ENCODE results near the gene TYMP.

The TYMP gene

DNA sequence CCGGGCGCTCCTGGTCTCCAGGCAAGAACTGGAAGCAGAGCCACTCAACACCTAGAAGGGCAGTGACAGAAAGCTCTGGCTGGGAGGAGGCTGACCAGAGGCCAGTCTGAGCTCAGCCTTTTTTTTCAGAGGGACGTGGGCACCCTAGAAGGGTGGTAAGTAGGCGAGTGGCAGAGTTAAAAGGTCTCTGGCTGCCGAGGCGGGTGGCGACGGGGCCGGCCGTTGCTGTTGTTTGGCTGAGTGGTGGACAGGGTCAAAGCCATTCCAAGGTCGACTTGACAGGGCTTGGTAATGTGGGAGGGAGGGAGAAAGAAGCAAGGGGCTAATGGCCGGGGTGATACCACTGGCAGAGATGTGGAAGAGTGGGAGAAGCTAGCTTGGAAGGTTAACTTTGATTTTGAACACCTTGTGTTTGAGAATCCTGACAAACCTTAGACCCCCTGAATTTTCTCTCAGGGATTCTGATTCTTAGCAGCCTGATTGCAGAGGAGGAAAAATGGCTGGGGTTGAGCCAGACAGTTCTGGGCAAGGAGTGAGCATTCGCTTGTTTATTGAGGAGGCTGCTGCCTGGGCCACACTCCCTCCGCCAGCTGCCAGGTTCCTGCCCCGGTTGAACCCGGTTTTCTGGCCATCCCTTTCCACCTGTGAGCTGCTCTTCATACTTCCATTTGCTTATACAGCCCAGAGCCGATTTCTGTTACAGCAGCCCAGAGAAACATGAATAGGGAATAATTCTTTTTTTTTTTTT is 33.8 kb upstream of the TYMP start:
- no peak for DNase-seq (ENCODE audit: low read depth in 2 of 3, low spot score in 1 of 3)

DNA sequence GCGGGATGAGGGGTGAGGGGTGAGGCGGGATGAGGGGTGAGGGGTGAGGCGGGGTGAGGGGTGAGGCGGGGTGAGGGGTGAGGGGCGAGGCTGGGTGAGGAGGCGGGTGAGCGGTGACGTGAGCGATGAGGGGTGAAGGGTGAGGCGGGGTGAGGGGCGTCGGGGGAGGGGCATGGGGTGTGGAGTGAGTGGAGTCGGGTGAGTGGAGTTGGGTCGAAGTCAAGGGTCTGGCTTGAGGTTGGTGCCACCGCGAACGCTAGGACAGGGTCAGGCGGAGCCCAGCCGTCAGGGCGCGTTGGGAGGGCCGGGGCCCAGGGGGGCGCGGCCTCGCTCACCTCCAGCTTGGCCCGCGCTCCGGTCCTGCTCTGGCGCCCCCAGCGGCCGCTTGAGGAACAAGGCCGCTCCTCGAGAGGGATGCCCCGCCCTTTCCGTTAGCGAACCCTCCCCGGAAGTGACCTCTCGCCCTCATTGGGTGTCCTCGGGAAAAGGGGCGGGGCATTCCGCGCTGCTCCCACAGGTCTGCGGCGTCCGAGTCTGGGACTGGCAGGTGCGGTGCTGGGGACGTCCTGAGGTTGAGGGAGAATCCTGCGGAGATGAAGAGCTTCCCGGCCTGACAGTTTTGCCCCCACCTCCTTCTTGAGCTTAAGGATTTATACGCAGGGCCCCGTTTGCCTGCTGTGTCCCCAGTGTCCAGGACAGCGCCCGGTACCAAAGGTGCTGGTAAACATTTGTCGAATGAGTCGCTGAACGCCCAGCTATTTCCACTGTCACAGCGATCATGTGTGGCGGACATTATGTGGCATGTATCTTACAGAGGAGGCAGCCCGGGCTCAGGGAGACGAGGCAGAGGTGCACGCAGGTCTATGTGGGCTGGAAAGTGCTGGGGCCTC is 33.0 kb upstream of the TYMP start, which contains the start of gene SYCE3:
Gene SYCE3, minus strand, starts transcription at position 397 of the 890 bp plus-strand sequence. CDS start 6,514 bp downstream, outside the sequence.
- DNase-seq (ENCODE audit: low read depth in 2 of 3, low spot score in 1 of 3), result peak; percentile 96 to 98 (median 98)

DNA sequence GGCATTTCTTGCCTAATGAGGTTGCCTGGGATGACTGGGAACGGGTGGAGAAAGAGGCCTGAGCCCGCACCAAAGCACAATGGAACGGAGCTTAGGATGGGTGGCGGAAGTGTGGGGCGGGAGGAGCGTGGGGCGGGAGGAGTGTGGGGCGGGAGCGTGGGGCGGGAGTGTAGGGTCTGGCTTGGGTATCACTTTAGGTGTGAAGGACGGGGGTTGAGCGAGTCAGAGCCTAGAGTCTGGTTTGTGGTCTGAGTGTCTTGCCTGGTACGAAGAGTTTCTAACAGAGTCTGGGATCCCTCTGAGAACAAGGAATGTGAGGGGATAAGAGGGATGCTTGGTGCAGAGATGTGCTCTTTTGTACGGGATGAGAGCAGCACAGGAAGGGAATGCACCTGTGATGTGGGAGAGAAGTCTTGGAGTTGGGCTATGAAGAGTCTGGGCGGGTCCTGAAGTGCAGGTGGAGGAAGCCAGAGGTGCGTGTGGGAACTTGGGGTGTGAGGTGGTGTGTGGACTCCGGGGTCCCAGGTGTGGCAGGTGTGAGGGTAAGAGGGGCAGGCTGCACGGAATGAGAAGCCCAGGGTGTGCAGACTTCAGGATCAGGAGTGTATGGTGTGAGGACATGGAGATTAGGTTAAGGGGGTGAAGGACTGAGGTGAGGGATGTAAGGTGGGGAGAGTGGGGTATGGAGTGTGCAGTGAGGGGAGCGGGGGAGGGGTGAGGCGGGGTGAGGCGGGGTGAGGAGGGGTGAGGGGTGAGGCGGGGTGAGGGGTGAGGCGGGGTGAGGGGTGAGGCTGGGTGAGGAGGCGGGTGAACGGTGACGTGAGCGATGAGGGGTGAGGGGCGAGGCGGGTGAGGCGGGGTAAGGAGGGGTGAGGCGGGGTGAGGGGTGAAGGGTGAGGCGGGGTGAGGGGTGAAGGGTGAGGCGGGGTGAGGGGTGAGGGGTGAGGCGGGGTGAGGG is 31.9 kb upstream of the TYMP start:
- no peak for DNase-seq (ENCODE audit: low read depth in 2 of 3, low spot score in 1 of 3)

DNA sequence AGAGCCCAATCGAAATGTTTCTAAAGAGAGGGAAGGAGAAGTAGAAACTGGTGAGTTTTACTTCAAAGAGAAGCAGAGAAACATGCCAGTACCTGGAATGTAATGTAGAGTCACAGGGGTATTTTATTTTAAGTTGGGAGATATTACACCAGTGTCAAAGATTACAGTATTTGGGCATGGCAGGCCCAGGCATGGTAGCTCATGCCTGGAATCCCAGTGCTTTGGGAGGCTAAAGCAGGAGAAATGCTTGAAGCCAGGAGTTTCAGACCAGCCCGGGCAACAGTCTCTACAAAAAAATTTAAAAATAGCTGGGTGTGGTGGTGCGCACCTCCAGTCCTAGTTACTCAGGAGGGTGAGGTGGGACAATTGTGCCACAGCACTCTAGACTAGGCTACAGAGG is 30.2 kb upstream of the TYMP start:
- no peak for DNase-seq (ENCODE audit: low read depth in 2 of 3, low spot score in 1 of 3)

DNA sequence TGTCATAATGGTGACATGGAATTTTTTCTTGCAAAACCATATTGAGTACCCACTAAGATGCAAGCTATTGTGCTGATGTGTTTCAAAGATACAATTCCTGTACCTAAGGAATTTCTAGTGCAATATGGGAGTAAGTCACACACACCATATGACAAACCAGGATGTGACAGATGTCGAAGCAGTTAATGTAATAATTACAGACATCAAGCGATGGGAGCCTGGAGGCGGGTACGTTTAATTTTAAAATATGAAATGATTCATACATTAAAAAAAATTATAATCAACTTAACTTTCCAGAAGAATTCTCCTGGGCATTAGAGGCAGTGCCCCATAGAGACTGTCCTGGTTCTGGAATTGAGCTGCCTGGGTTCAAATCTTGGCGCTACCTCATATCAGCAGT is 26.9 kb upstream of the TYMP start:
- DNase-seq (ENCODE audit: low read depth in 2 of 3, low spot score in 1 of 3), result no peak

DNA sequence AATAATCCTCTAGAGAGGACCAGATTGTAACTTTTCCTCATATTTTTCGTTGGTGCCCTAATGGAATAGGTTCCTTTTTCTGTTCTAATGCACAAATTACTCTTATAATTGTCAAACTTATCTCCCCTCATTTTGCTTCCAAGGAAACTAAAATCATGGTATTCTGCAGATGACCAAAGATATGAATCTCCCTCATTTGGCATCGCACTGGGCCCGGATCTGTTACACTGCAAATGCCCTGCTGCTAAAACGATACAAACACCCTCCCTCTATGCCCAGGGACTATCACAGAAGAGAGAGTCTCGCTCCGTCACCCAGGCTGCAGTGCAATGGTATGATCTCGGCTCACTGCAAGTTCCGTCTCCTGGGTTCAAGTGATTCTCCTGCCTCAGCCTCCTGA is 23.5 kb upstream of the TYMP start:
- no peak for DNase-seq (ENCODE audit: low read depth in 2 of 3, low spot score in 1 of 3)

DNA sequence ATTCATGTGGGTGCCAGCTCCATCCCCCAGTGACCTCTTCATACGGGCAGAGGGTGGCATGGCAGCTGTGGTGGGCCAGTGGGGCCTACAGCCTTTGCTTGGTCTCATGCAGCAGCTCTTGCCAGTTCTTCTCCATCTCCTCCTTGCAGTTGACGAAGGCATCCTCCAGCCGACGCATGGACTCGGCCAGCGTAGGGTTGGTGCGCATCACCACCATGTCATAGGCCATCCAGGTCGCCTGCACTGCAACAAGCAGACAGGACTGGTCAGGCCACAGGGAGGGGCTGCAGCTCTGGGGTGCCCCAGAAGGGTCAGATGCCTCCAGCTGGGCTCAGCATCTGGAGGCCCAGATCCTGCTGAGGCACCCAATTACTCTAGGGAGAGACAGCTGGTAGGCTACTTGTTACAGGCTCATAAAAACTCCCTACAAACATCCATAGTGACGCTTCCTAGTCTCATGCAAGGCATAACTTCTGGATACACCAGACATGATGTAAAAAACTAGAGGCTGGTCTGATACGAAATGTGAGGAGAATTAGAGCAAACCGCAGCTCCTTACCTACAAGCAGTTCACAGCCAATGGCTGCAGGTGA is 21.4 kb upstream of the TYMP start:
- no peak for DNase-seq (ENCODE audit: low read depth in 2 of 3, low spot score in 1 of 3)

DNA sequence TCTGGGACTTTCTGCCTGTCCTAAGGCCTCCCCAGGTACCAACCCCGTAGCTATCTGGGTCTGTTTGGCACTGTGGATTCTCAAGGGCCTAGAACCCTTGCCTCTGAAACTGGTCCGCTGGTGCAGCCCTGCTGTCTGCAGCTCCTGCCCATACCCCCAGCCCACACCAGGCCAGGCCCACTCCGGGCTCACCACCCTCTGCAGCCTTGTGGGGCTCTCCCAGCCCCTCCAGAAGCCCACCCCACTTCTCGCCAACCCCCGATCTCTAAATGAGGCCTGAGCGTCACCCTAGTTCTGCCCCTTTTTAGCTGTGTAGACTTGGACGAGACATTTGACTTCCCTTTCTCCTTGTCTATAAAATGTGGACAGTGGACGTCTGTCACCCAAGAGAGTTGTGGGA is 20.6 kb upstream of the TYMP start:
- DNase-seq (ENCODE audit: low read depth in 2 of 3, low spot score in 1 of 3), result no peak

DNA sequence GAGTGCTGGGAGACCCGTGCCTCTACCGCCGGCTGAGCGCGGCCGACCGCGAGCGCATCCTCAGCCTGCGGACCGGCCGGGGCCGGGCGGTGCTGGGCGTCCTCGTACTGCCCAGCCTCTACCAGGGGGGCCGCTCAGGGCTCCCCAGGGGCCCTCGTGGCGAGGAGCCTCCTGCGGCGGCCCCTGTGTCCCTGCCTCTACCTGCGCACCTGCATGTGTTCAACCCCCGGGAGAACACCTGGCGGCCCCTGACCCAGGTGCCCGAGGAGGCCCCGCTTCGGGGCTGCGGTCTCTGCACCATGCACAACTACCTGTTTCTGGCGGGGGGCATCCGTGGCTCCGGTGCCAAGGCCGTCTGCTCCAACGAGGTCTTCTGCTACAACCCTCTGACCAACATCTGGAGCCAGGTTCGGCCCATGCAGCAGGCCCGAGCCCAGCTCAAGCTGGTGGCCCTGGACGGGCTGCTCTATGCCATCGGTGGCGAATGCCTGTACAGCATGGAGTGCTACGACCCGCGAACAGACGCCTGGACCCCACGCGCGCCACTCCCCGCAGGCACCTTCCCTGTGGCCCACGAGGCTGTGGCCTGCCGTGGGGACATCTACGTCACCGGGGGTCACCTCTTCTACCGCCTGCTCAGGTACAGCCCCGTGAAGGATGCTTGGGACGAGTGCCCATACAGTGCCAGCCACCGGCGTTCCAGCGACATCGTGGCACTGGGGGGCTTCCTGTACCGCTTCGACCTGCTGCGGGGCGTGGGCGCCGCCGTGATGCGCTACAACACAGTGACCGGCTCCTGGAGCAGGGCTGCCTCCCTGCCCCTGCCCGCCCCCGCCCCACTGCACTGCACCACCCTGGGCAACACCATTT is 19.3 kb upstream of the TYMP start:
- no peak for DNase-seq (ENCODE audit: low read depth in 2 of 3, low spot score in 1 of 3)

DNA sequence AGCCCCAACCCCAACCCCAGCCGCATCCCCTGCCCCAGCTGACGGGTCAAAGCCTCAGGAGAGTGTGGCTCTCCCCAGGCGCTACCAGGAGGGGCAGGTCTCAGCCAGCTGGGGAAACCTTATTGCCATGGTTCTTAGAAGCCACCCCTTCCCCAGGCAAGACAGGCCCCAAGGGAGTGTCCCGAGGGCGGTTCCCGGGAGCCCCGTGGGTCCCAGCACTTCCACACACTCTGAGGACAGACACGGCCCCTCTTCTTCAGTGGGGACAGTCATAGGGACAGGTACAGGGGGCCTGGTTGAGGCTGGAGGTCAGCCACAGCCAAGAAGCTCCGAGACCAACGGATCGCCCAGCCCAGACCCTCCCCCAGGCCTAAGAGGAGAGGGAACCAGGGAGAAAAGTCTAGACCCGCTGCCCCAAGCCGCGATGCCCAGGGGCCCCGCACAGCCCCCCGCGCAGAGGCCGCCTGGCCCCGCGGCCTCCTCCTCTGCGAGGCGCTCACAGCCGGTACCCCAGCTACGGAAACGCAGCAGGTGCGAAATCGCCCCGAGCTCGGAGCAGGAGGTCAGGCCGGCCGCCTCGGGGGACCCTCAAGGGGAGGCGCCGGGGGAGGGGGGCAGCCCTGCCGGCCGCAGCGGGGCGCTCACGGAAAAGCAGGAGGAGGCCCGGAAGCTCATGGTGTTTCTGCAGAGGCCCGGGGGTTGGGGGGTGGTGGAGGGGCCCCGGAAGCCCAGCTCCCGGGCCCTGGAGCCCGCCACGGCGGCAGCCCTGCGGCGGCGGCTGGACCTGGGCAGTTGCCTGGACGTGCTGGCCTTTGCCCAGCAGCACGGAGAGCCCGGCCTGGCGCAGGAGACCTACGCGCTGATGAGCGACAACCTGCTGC is 18.5 kb upstream of the TYMP start:
- no peak for DNase-seq (ENCODE audit: low read depth in 2 of 3, low spot score in 1 of 3)

DNA sequence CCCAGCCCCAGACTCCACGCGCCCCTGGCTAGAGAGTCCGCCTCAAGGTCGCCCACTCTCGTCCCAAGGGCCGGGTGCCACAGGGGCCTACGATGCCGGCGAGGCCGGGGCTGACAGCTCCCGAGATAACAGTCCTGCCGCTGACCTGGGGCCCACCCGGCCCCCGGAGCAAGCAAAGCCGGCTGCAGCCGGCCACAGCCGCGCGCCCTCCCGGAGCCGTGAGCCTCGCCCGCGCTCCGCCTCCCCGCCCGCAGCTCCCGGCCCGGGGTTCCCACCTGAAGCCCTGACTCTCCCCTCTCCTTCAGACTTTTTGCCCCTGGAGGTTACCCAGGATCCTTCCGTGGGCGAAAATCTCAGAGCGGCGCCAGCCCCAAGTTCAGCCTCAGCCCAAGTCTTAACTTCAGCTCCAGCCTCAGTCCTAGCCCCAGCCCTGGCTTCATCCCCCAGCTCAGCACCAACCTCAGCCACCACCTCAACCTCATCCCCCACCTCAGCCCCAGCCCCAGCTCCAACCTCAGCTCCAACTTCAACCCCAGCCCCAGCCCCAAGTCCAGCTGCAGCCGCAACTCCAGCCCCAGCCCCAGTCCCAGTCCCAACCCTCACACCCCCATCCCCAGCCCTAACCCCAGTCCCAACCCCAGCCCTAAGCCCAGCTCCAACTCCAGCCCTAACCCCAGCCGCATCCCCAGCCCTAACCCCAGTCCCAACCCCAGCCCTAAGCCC is 17.6 kb upstream of the TYMP start:
- DNase-seq (ENCODE audit: low read depth in 2 of 3, low spot score in 1 of 3), result no peak

DNA sequence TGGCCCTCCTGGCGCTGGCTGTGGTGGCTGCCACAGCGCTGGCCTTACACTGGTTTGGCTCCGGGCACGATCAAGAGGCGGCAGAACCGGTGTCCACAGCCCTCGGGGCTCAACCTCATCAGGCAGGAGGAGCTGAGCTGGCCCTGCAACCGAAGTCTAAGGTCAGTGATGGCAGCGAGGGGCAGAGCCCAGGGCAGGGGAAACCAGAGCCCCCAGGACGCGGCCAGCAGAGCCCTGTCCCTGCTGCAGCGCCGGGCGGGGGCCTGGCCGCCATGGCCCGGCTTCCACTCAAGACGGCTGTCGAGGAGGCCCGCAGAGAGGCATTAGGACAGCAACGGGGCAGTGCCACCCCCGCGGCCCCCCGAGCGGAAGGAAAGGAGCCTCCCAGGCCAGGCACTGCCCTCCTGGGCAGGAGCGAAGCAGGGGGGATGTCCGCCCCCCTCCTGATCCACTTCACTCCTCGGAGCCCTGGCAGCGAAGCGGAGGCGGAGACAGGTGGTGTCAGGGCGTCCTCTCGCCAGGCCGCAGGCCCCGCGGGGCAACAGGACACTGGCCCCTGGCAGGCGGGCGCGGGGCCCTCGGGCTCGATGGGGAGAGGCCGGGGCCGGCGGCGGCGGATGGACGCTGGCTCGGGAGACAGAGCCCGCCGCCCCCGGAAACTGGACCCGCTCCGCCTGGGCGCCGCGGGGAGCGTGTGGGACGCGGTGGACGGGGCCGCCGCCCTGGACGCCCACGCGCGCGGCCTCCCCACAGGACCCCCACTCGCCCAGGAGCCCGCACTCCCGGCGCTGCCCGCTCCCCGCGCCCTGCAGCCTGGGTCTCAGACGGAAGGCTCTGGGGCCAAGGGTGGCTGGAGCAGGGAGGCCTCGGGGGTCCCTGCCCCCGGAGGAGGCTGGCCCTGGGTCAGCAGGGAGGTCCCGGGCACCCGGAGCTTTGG is 16.8 kb upstream of the TYMP start:
- no peak for DNase-seq (ENCODE audit: low read depth in 2 of 3, low spot score in 1 of 3)

DNA sequence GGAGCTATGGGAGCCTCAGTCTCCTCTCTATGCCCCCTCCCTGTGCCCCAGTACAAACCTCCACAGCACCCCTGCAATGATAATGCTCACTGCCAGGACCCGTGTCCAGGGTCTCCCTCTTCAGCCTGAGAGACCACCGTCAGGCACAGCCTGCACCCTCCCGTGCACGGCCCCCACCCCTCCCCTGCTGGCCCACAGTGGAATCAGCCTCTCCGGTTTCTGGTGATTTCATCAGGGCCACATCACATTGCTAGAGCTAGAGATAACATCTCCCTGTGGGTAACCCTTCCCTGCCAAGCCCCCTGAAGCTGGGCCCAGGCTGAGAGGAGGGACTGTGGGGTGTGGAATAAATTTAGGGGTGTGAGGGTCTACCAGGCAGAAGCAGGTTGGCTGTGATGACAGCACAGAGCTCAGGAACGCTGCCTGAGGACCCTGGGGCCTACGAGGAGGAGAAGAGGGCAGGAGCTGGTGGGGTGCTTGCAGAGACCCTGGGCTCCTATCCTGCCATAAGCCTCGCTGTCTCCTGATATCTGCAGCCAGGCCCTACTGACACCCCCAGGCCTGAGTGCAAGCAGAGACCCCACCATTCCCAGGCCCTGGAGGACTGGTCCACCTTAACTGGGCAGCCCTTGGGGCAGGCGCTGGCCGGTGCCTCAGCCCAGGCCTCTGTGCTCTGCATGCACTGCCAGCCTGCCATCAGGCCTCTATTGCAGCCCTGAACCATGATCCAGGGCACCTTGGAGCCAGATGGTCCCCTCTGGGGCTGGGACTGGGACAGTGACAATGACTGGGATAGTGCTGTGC is 15.9 kb upstream of the TYMP start, which contains the start of gene KLHDC7B:
Gene KLHDC7B, plus strand, starts transcription at position 378 of the 804 bp plus-strand sequence. Its CDS starts 345 bp downstream, at position 723.
- DNase-seq (ENCODE audit: low read depth in 2 of 3, low spot score in 1 of 3), result no peak

DNA sequence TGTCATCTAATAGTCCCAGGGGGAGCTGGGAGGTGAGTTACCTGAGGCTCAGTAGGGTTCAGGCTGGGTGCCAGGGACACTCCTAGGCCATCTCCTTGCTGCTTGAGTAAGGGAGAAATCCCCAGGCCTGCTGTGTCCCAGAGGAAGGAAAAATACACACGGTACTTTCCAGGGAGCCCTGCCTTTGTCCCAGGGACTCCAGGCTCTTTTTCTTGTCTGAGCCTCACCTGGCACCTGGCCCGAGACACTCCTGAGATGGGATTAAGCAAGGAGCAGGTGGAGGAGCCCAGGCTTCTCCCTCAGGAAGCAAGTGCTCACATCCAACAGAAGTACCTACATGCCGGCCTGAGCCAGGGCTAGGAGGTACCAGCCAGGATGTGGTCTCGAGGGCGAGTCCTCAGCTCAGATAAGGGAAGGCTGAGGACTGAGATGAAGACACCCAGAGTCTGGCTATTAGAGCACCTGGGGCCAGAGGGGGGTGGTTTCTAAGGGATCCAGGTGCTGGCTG is 15.0 kb upstream of the TYMP start:
- no peak for DNase-seq (ENCODE audit: low read depth in 2 of 3, low spot score in 1 of 3)

DNA sequence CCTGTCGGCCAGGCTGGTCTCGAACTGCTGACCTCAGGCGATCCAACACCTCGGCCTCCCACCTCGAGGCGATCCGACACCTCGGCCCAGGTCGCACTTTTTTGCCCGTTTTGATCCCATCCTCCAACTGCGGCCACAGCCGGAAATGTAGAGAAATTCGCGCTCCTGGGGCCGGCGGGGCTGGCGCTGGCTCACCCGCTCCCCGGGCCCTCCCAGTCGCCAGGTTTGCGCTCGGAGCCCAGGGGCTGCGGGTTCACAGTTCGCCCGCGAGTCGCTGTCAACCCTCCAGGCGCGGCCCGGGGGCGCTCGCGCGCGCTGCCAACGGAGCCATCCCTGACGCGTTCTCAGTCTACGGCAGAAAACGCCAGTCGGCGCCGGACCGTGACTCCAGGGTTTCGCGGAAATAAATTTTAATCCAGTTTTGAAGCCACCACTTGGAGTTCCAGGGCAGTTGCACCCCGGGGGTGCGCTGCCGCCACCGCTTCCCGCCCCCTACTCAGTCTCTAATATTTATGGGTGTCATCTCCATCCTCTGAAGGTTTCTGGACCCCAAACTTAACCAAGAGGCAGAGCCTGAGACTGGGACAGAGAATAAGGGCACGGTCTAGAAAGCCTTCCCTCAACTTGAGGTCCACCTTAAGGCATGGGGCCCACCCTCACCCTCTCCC is 14.4 kb upstream of the TYMP start:
- DNase-seq (ENCODE audit: low read depth in 2 of 3, low spot score in 1 of 3), result peak; percentile 75 to 82 (median 80)

Data from stimulated activated CD4-positive, alpha-beta T cell treated with anti-CD3 and anti-CD28 coated beads, Interleukin-12 subunit alpha, Interleukin-12 subunit beta, amount 100 ng/mL, for 48 hours (primary cell).